RPMI8226 (cell line): ENCODE data around the gene TRPM5.

Source experiments
- DNase-seq: peaks from one replicate; pipeline ENCODE4 v3.0.0-alpha.2; 2015

The TRPM5 gene

GRCh38 chr11:2452321-2453012, 8.2 kb upstream of the TRPM5 start:
- DNase-seq, result no peak

- DNase-seq, result no peak
Observed at GRCh38 chr11:2451916-2452315, 7.6 kb upstream of the TRPM5 start.

- DNase-seq, result no peak
Observed at GRCh38 chr11:2451336-2451735, 7.0 kb upstream of the TRPM5 start.

GRCh38 chr11:2450321-2451041, 6.2 kb upstream of the TRPM5 start:
- DNase-seq, result no peak

- no peak for DNase-seq
Observed at GRCh38 chr11:2449548-2450320, 5.4 kb upstream of the TRPM5 start.

- no peak for DNase-seq
Observed at GRCh38 chr11:2448661-2449547, 4.6 kb upstream of the TRPM5 start.

GRCh38 chr11:2447951-2448650, 3.8 kb upstream of the TRPM5 start:
- no peak for DNase-seq

- no peak for DNase-seq
Observed at GRCh38 chr11:2447253-2447950, 3.1 kb upstream of the TRPM5 start.

GRCh38 chr11:2446590-2447252, 2.4 kb upstream of the TRPM5 start:
- DNase-seq, result no peak

GRCh38 chr11:2445746-2446551, 1.6 kb upstream of the TRPM5 start:
- no peak for DNase-seq

- peak; percentile 86 for DNase-seq
Observed at GRCh38 chr11:2444821-2445745, 769 bp upstream of the TRPM5 start, which contains the start of gene KCNQ1. Gene KCNQ1 (plus strand): TSS chr11:2445008. CDS start chr11:2445099, 91 bp downstream.

GRCh38 chr11:2443406-2443805, 908 bp downstream of the TRPM5 start:
- no peak for DNase-seq

- DNase-seq, result peak; percentile 46
Observed at GRCh38 chr11:2442589-2442988, 1.7 kb downstream of the TRPM5 start.

- DNase-seq, result no peak
Observed at GRCh38 chr11:2441171-2441570, 3.1 kb downstream of the TRPM5 start.

- DNase-seq, result peak; percentile 38
Observed at GRCh38 chr11:2440646-2441045, 3.7 kb downstream of the TRPM5 start.

- DNase-seq, result no peak
Observed at GRCh38 chr11:2439820-2440219, 4.5 kb downstream of the TRPM5 start.

- DNase-seq, result no peak
Observed at GRCh38 chr11:2437516-2437915, 6.8 kb downstream of the TRPM5 start.

GRCh38 chr11:2436521-2437031, 7.7 kb downstream of the TRPM5 start:
- DNase-seq, result no peak
